Activated CD8-positive, alpha-beta memory T cell treated with anti-CD3 and anti-CD28 coated beads, Interleukin-2, amount 50 U/mL, for 48 hours (primary cell): Measurements from ENCODE around the gene CAPN13.

Experiments used
- DNase-seq: peaks from one replicate; pipeline ENCODE4 v3.0.0-alpha.2; 2020

CAPN13 gene

DNA sequence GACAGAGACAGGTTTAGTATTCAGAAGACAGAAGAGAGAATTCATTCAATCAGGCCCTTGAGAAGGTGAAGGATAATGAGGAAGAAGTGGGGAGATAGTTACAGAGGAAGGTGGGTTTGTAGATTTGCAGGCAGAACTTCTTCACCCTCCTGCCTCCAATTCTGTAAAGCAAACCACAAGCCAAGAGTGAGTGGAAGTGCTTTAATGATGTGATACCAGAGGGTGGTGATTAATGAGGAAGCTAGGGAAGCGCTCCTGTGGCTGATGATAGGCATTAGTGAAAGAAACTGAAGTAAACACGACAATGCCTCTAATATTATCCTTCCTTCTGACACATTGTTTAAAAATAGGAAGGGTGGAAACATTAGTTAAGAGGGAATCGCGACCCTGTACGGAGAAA lies 78.2 kb downstream of the CAPN13 start:
- no peak for DNase-seq

GRCh38 chr2:30722936-30723725 lies 84.1 kb downstream of the CAPN13 start:
- peak; percentile 25 for DNase-seq

DNA sequence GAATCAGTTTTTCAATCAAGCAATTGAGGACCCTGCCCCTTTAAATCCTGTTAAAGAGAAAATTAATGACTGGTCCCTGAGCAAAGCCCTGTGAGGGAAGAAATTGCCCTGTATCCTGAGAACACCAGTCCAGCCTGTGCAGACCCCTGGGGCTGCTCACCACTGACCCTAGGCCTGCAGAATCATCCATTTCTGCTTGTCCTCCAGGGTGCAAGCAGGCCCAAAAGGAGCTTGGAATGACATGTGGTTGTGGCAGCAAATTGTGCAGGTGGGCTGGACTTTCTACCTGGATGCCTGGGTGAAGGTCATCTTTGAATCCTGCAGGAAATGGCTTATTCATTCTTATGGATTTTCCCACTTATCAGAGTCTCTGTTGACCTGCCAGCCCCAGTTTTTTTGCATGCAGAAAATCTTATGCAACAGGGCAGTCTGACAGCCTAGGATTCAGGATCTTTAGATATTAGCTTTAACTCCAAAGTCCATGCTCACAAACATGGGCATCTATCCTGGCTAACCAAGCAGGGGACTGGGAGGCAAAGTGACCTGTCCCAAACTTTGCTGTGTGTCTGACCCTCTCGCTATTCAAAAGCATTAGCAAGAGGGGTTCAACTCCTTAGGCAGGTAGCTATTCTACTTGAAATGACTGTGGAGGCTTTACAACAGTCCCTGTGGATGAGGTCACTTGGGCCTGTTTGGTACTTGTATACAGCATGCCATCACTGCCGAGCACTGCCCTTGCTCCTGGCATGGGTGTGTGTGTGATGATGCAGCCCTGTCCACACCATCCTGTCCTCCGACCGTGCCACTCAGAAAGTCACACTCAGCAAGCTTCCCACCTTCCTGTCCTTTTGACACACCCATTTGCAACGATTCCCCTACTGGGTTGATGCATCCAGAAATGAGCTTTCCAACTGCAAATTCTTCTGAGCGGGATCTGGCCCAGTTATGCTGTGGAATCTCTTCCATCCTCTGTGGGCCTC lies 85.3 kb downstream of the CAPN13 start:
- DNase-seq = peak; percentile 32

DNA sequence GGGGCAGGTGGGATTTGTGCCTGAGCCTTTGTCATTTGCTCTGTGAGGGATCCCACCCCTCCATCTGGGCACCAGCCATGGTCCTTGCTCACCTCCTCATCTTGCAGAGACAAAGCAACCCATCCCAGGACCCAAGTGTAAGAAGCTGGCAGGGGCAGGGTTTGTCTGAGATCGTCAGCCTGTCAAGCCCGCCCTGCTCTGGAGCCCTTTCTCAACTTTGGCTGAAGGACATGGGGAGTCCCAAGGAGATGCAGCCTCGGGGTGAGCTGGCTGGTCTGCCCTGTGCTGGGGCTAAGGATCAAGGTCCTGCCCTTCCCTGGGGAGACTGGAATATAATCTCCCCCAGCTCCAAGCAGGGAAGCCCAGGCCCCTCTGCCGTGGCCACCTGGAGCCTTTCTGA lies 86.0 kb downstream of the CAPN13 start:
- peak; percentile 40 for DNase-seq

- peak; percentile 25 for DNase-seq
These were observed 90.1 kb downstream of the CAPN13 start for GRCh38 chr2:30717081-30717650.

DNA sequence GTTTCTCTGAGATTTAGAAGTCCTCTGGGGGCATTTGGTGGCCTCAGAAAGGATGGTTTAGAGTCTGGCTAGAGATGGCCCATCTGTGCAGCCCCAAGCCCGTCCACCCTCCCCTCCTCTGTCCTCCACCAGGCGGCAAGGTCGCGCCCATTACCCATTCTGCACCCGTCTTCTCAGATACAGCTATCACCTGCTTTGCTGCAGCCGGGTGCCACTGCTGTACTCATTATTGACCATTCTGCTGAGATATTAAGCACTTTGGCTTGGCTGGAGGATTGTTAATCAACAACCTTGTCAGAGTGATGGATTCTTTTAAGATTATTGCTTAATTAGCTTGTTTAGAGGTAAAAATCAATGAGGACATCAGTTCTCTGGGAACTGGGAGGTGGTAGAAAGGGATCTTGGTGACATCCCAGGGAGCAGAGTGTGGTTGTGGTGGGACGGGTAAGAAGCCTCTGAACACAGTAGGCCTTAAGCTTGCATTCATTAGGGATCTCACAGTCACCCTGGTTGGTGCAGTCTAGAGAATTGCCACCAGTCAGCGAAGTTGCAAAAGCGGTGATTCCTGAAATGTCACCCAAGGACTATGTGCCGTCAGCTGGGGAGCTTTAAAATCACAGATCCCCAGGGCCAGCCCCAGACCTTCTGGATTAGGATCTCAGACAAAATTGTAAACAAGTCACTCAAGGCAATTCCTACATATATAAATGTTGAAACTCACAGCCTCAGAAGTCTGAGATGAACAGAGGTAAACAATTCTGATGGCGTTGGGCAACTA lies 90.9 kb downstream of the CAPN13 start:
- peak; percentile 38 for DNase-seq

- DNase-seq = peak; percentile 43
These were observed 92.2 kb downstream of the CAPN13 start for GRCh38 chr2:30714811-30715709.

- no peak for DNase-seq
These were observed 93.5 kb downstream of the CAPN13 start for GRCh38 chr2:30713698-30714097.

GRCh38 chr2:30711646-30712085 lies 95.6 kb downstream of the CAPN13 start:
- DNase-seq = peak; percentile 78

- peak; percentile 46 for DNase-seq
These were observed 96.8 kb downstream of the CAPN13 start for GRCh38 chr2:30710461-30710860.

DNA sequence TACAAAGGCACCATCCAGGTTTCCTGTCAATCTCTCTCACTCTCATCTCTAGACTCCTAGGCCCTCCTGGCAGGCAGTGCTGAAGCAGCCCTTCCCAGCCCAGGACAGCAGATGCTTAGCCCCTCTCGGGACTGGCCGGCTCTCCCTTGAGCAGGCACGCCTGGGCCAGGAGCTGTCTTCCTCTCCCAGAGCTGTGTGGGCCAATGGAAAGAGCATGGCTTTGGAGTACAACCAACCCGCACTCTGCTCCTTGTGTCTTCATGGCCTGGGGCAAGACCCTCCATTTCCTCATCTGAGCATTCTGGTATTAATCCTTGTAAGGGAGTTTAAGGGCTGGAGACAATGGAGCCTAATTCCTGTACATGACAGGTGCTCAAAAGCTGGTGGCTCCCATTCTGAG lies 97.2 kb downstream of the CAPN13 start:
- peak; percentile 47 for DNase-seq

GRCh38 chr2:30709516-30709915 lies 97.7 kb downstream of the CAPN13 start:
- peak; percentile 42 for DNase-seq

DNA sequence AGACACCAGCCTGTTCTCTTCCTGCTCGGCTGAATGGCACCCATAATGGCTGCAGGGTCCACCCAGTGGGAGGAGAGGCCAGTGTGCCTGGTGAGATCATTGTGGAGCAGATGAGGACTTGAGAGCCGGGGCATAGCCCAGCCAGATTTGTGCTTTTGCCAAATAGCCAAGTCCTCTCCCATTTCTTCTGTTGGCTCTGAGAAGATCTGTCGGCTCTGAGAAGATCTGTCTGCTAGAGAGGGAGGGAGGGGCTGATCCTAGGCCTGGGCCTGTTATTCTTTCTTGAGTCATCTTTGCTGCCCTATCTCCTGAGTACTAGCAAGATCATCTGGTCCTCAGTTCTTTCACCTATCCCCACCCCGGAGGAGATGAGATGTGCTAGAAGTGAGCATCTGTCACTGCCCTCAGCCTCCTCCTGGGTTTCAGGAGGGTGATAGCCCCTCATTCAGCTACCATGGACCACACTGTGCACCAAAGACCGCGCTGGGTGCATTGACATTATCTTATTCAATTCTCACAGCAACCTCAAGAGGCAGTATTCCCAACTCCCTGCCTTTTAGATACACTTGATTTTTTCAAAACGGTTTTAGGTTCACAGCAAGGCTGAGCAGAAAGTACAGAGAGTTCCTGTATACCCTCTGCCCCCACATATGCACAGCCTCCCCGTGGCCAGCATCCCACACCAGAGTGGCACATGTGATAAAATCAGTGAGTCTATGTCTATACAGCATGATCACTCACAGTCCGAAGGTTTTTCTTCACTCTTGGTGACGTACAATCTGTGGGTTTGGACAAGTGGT lies 98.6 kb downstream of the CAPN13 start:
- peak; percentile 43 for DNase-seq

DNA sequence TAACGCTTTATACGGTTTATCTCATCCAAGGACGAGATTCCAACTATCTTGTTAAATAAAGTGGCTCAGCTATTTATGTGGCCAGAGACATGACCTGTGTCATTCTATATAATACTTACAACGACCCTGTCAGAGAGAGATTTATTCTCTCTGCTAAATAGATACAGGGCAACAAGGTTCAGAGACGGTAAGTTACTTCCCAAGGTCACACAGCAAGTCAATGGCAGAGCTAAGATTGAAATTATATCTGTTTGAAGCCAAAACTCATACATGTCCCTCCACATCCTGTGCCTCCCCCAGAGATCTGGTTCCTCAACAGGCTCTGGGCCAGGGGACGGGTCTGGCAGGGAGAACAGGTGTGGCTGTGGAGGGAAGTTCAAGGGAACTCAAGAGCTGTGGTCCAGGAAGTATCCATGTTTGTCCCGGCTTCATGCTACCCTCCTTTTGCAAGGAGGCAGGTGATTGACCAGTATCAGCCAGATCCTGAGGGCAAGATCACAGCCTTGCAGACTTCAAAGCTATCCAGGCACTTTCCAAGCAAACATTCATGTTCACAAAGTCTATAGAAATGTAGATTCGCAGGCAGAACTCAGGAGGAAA lies 99.8 kb downstream of the CAPN13 start:
- peak; percentile 42 for DNase-seq

GRCh38 chr2:30706534-30707303 lies 100.5 kb downstream of the CAPN13 start:
- DNase-seq = peak; percentile 80

GRCh38 chr2:30705711-30706533 lies 101.3 kb downstream of the CAPN13 start:
- peak; percentile 38 for DNase-seq

- DNase-seq = no peak
These were observed 102.2 kb downstream of the CAPN13 start for GRCh38 chr2:30705056-30705455.

GRCh38 chr2:30704309-30705020 lies 102.8 kb downstream of the CAPN13 start:
- no peak for DNase-seq
